Osteoblast (primary cell): ENCODE measurements around the gene SLC38A6. TPM values are rescaled to one million over a fixed set of nuclear protein-coding genes. Genes with fewer than 3 reads are reported as not detected.

ENCODE experiments used
- DNase-seq: peaks from one replicate; pipeline ENCODE4 v3.0.0; 2011; ENCODE audit warnings: low spot score, mixed read lengths; ENCODE audit not compliant: insufficient read length; ENCODE audit errors: missing footprints
- H2AFZ ChIP-seq: 2 replicates; pipeline ENCODE4 v1.6.0; 2011; ENCODE audit warnings: mild to moderate bottlenecking, low read length
- H3K27ac ChIP-seq: 2 replicates; pipeline ENCODE4 v1.5.1; 2011; ENCODE audit warnings: mild to moderate bottlenecking, low read depth, low read length, moderate library complexity
- H3K27me3 ChIP-seq: 2 replicates; pipeline ENCODE4 v1.6.0; 2012; ENCODE audit warnings: mild to moderate bottlenecking, control low read depth, inconsistent platforms, low read length, moderate library complexity; ENCODE audit not compliant: insufficient read depth
- H3K36me3 ChIP-seq: 2 replicates; pipeline ENCODE4 v1.5.1; 2011; ENCODE audit warnings: mild to moderate bottlenecking, low read length, control low read depth, moderate library complexity; ENCODE audit not compliant: insufficient read depth
- H3K4me1 ChIP-seq: 2 replicates; pipeline ENCODE4 v1.5.1; 2011; ENCODE audit warnings: mild to moderate bottlenecking, low read length, control low read depth, moderate library complexity; ENCODE audit not compliant: insufficient read depth
- H3K4me2 ChIP-seq: 2 replicates; pipeline ENCODE4 v1.6.0; 2011; ENCODE audit warnings: mild to moderate bottlenecking, low read length; ENCODE audit not compliant: insufficient read depth
- H3K4me3 ChIP-seq: fragments of 200-600 bp; sonication (generic); 3 replicates; pipeline ENCODE4 v1.5.1; 2012; ENCODE audit warnings: mild to moderate bottlenecking, low read length, inconsistent platforms; ENCODE audit not compliant: insufficient read depth
- H3K79me2 ChIP-seq: 2 replicates; pipeline ENCODE4 v1.6.0; 2012; ENCODE audit warnings: mild to moderate bottlenecking, low read length, control low read depth, inconsistent platforms; ENCODE audit not compliant: insufficient read depth
- H3K9me3 ChIP-seq: 2 replicates; pipeline ENCODE4 v1.5.1; 2011; ENCODE audit warnings: low read depth, low read length, control low read depth
- H4K20me1 ChIP-seq: 2 replicates; pipeline ENCODE4 v1.6.0; 2012; ENCODE audit warnings: mild to moderate bottlenecking, low read length, control low read depth; ENCODE audit not compliant: insufficient read depth
- total RNA-seq: library from RNA; depleted of rRNA; stranded (reverse); fragments of >200 nt; gene quantifications from 2 replicates; pipeline ENCODE4 v1.2.3, GENCODE V29; 2012
- TF ChIP-seq, protein P1 (sequence below): IDR thresholded peaks from 2 replicates; pipeline ENCODE4 v1.5.1; 2011; ENCODE audit warnings: mild to moderate bottlenecking, low read depth, low read length, moderate library complexity; ENCODE audit errors: extremely low read depth

SLC38A6 gene
- total RNA-seq, 1 donor = 112 TPM

DNA sequence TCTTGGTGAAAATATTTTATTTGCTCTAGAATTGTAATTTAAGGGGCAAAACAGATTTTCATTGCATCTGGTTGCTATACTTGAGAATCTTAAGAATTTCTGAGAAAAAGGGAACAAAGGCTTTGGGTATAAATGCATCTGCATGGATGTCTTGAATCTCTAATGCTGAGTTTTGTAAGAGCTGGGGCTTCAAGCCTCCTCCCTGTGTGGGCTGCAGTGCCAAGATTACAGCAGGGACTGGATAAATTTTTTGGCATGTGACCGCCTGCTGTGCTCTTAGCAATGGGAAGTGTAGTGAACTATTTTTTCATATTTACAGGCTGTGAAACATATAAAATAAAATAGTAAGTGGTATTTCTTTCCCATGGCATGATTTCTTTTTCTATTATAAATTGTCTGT lies 70.0 kb downstream of the SLC38A6 start:
- peaks cover 2% of the 10 kb centered on the region for H3K4me1 ChIP-seq
- TF ChIP-seq, protein P1, sequence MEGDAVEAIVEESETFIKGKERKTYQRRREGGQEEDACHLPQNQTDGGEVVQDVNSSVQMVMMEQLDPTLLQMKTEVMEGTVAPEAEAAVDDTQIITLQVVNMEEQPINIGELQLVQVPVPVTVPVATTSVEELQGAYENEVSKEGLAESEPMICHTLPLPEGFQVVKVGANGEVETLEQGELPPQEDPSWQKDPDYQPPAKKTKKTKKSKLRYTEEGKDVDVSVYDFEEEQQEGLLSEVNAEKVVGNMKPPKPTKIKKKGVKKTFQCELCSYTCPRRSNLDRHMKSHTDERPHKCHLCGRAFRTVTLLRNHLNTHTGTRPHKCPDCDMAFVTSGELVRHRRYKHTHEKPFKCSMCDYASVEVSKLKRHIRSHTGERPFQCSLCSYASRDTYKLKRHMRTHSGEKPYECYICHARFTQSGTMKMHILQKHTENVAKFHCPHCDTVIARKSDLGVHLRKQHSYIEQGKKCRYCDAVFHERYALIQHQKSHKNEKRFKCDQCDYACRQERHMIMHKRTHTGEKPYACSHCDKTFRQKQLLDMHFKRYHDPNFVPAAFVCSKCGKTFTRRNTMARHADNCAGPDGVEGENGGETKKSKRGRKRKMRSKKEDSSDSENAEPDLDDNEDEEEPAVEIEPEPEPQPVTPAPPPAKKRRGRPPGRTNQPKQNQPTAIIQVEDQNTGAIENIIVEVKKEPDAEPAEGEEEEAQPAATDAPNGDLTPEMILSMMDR = no peak
- DNase-seq = no peak

DNA sequence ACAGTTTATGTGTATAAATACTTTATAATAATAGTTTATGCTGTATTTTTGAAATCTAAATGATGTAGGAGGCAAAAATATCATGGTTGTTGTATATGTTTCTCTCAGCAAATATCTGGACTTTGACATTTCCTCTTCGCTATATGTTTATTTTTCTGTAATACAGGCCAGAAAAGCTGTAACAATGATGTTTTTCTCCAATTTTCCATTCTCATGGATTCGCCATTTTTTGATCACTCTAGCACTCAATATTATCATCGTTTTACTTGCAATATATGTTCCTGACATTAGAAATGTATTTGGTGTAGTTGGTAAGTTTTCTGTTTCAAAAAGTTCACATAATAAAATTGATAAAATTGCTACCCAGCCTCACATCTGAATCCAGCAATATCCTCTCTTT lies 70.6 kb downstream of the SLC38A6 start:
- no peak for DNase-seq
- TF ChIP-seq, protein P1 = no peak
- no peak overlapping the region for H2AFZ ChIP-seq
- H3K79me2 ChIP-seq = no peaks in the 10 kb centered on the region
- no peak overlapping the region for H3K27ac ChIP-seq
- H3K36me3 ChIP-seq = no peaks in the 10 kb centered on the region
- H3K9me3 ChIP-seq = no peaks in the 10 kb centered on the region
- H3K4me3 ChIP-seq = no peak overlapping the region
- peaks cover 2% of the 10 kb centered on the region for H3K4me1 ChIP-seq
- H3K4me2 ChIP-seq = no peak overlapping the region
- H3K27me3 ChIP-seq = no peaks in the 10 kb centered on the region
- H4K20me1 ChIP-seq = no peaks in the 10 kb centered on the region

More for the DNA sequence above, 70.0 kb downstream of the SLC38A6 start:
- H3K9me3 ChIP-seq = no peaks in the 10 kb centered on the region
- H4K20me1 ChIP-seq = no peaks in the 10 kb centered on the region
- no peaks in the 10 kb centered on the region for H3K79me2 ChIP-seq
- no peak overlapping the region for H3K4me2 ChIP-seq
- H2AFZ ChIP-seq = no peak overlapping the region
- no peak overlapping the region for H3K4me3 ChIP-seq
- no peak overlapping the region for H3K27ac ChIP-seq
- no peaks in the 10 kb centered on the region for H3K36me3 ChIP-seq
- no peaks in the 10 kb centered on the region for H3K27me3 ChIP-seq

DNA sequence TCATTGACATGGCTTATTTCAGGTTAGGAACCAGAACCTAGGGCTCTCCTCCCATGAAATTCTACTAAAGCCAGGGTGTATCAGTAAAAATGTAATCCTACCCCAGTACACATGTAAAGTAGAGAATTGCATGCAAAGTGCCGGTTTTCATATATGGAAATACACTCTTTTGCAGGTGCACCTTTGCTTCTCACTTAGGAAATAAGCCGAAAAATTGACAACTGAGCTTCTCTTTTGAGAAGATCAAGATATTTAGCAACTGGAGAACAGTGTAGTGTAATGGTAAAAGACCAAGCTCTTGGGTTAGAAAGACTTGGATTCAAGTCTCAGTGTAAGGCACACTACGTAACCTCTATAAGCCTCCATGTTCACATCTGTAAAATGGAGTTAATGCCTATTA lies 82.4 kb downstream of the SLC38A6 start:
- Histone ChIP-seq H2AFZ (no peak overlapping the region), H3K4me3 (no peak overlapping the region), H3K9me3 (no peaks in the 10 kb centered on the region), H3K79me2 (no peaks in the 10 kb centered on the region), H3K4me2 (no peak overlapping the region), H3K4me1 (no peaks in the 10 kb centered on the region), H3K36me3 (no peaks in the 10 kb centered on the region), H3K27ac (no peak overlapping the region), H3K27me3 (no peaks in the 10 kb centered on the region), H4K20me1 (no peaks in the 10 kb centered on the region)
- TF ChIP-seq, protein P1 = no peak
- no peak for DNase-seq

DNA sequence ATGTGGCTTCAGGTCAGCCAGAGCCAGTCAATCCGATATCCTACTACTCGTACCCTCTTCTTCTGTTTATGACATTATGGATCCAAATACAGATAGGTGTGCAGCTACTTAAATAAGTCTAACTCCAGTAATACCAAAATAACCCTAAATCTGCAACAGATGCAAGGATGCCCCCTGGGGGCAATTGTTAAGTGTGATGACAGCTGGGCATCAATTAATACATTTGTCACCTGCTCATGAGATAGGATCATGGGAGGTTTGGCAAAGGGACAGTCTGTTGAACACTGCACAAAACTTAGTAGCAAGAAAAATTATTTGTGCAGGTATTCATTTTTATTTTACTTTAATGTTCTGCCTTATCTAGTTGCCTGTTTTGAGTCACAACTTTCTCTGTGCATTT lies 83.2 kb downstream of the SLC38A6 start:
- H3K27ac ChIP-seq = no peak overlapping the region
- H3K36me3 ChIP-seq = no peaks in the 10 kb centered on the region
- H3K4me1 ChIP-seq = no peaks in the 10 kb centered on the region
- H3K79me2 ChIP-seq = no peaks in the 10 kb centered on the region
- DNase-seq = no peak
- H2AFZ ChIP-seq = no peak overlapping the region
- TF ChIP-seq, protein P1 = no peak
- no peaks in the 10 kb centered on the region for H4K20me1 ChIP-seq
- no peak overlapping the region for H3K4me2 ChIP-seq
- no peaks in the 10 kb centered on the region for H3K27me3 ChIP-seq
- H3K4me3 ChIP-seq = no peak overlapping the region
- no peaks in the 10 kb centered on the region for H3K9me3 ChIP-seq
